Embryonic facial prominence (tissue), 1 donor: ENCODE results near the gene TTLL3.
"Not testable (repeated sequence)": the region's sequence is repeated elsewhere in the genome, so short reads cannot be mapped to it uniquely, and the experiment has no call there.

Experiments used
- DNase-seq: peaks from one replicate; pipeline ENCODE4 v3.0.0-alpha.2; 2016; ENCODE audit errors: extremely low spot score

The TTLL3 gene

DNA sequence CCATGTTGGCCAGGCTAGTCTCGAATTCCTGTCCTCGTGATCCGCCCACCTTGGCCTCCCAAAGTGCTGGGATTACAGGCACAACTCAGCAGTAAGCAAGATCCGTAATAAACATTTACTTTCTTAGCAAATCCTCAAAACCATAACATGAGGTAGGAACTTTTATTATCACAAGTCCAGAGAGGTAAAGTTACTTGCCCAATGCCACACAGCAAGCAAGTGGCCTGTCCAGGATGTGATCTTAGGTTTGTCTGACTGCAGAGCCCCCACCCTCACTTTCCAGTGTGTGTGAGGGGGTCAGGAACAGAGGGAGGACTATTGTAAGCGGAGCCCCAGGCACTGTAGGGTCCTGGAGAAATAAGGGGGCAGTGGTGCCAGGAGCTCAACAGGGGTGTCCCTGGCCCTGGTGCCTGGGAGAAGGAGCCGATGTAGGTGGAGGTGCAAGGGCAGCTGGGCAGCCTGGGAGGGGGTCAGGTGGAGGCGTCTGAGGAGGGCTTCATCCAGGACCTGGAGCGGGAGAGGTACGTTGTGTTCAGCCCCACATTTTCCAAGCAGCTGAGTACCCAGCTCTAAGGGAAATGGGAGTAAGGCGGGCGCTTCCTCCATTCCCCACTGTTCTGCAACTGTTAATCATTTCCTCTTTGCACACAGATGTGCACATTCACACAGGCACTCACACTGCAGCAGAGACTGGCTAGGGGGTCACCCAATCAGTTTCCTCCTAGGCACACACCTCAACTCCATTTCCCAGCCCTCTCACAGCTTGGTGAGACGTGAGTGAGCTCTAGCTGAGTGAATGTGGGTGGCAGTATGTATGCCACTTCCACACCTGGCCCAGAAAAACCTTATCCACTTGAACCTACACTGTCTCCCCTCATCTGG, 27.9 kb downstream of the TTLL3 start:
- DNase-seq = no peak

GRCh38 chr3:9838856-9839255, 28.8 kb downstream of the TTLL3 start:
- no peak for DNase-seq

DNA sequence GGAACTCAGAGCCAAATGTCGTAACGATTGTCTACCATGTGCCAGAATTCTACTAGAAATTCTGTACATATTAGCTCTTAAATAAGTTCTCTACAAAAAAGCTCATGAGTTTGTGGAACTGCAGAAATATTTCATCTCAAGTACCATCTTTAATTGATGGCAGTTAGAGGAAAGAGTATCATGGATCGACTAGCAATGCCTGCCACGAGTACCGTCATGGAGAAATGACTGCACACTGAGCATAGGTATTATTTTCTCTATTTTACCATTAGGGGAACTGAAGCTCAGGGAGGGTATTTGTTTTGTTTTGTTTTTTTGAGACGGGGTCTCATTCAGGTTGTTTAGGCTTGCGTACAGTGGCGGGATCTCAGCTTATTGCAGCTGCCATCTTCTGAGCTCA, 31.0 kb downstream of the TTLL3 start:
- DNase-seq = no peak

DNA sequence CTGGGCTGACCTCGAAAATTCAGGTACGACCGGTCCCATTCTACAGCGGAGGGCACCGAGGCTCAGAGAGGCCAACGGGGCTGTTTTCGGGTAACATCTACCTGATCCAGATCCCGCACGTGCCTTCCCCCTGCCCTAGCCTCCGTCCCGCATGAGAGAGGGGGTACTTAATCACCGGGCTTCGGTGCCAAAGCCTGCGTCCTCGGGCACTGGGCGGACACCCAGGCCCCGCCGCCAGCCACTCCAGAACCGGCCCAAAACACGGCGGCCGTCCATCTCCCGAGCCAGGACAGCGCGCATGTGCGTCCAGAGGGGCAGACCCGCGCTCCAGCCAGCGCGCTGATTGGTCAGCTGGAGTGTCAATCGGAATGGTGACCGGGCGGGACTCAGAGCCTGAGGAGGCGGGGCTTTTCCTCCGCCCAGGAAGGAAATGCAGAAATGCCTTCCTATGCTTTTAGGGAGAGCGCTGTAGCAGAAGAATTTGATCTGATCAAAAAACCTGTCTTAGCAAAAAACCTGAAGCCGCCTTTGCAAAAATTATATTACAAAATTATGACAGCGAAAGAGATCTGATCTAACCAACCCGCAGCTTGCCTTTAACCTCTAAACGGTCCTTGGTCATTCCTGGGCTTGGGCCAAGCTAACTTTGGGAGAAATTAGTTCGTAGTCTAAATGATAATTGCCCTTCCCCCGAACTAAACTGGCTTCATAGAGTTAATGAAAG, 33.8 kb downstream of the TTLL3 start, which contains the start of gene RPUSD3:
Gene RPUSD3 (minus strand): TSS at position 294 of the 724 bp plus-strand sequence. CDS start 18 bp downstream, at position 276.
- peak; percentile 88 for DNase-seq

GRCh38 chr3:9846231-9846630, 36.2 kb downstream of the TTLL3 start:
- no peak for DNase-seq

GRCh38 chr3:9846931-9847488, 36.9 kb downstream of the TTLL3 start:
- no peak for DNase-seq

- DNase-seq = not testable (repeated sequence)
Observed at GRCh38 chr3:9847870-9848269, 37.8 kb downstream of the TTLL3 start.

GRCh38 chr3:9848860-9849259, 38.8 kb downstream of the TTLL3 start:
- DNase-seq = not testable (repeated sequence)

GRCh38 chr3:9851383-9851782, 41.3 kb downstream of the TTLL3 start:
- DNase-seq = not testable (repeated sequence)

GRCh38 chr3:9851926-9852325, 41.9 kb downstream of the TTLL3 start:
- DNase-seq = not testable (repeated sequence)

GRCh38 chr3:9852528-9852927, 42.5 kb downstream of the TTLL3 start:
- no peak for DNase-seq

DNA sequence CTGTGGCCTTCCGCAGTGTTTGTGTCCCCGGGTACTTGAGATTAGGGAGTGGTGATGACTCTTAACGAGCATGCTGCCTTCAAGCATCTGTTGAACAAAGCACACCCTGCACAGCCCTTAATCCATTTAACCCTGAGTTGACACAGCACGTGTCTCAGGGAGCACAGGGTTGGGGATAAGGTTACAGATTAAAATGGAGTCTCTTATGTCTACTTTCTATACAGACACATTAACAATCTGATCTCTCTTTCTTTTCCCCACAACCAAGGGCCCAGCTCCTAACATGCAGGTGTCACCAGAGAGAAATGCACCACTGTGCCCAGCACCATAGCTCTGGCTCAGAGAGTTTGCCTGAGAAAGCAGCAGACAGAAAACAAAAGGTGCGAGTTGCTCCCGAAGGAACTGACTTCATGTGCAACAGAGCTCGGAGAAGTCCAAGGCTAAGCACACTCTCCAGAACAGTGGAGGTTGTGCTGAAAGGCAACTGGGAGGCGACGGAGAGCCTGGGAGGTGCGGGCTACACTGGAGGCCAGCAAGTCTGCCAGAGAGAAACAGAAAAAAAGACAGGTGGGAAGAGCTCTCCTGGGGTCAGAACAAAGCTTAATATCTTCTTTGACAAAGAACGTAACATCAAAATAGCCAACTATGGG, 44.4 kb downstream of the TTLL3 start:
- DNase-seq = not testable (repeated sequence)

DNA sequence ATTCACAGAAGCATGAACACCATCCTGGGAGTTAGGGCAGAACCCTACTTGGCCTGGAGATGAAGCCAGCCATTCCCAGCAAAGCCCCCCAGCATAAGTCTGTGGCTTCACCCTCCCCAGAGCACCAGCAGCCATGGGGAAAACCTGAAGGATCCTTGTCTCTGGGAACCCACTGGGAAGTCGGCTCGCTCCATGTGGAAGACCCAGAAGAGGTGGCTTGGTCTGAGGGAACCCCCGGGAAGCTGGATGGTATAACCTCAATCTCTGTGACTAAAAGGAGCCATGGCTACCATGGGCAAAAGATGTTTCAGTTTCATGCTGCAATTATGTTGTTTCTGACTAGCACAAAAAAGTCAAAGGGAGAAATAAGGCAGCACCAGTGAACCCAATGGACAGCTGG, 45.5 kb downstream of the TTLL3 start:
- DNase-seq = no peak

GRCh38 chr3:9859530-9860025, 49.5 kb downstream of the TTLL3 start:
- no peak for DNase-seq

DNA sequence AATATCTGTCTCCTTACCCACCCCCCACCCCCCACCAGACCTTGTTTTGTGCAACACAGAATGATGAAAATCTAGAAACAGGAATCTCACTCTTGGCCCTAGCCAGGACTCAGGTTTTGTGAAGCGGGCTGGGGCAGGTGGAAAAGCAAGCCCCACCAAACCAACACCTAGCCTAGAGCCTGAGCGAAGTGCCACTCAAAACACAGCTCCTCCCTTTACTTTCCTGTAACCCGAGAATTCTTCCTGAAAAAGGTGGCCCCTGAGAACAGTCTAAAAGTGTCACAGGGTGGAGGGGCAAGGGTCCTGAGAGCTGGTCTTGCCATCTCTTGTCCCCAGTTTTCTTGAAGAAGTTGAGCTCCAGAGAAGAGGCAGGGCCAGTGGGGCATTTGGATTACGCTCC, 51.1 kb downstream of the TTLL3 start:
- DNase-seq = no peak

- no peak for DNase-seq
Observed at GRCh38 chr3:9861626-9862130, 51.6 kb downstream of the TTLL3 start.

GRCh38 chr3:9862391-9863057, 52.5 kb downstream of the TTLL3 start:
- DNase-seq = no peak

- no peak for DNase-seq
Observed at GRCh38 chr3:9863058-9863772, 53.2 kb downstream of the TTLL3 start.

DNA sequence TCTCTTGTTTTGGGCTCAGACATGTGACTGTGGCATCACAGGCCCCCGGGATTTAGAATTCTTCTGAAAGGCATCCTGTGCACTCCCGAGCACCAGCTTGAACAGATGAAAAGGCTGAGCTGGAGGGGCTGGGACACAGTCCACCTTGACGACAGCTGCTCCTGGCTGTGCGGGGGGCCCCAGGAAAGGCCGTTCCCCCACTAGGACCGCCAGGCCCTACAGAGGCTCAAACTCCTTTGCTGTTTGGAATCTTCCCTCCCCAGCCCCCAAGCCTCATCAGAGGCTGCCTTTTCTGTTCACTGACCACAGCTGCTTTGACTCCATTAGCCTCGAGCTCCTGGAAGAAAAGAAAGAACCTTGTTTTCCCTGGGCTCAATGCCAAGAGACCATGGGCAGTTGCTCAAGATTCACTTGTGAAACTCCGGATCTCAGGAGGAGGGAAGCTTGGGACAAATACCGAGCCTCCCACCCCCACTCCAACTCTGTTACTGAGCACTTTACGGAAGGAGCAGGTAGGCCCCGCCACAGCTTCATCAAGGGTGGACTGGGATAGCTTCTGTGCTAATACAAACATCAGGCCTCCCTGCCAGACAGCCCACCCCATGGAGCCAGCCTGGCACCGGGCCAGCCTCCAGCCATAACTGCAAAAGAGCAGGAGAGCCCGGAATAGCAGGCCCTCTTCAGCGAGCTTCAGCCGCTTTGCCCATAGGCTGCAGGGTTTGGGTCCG, 54.3 kb downstream of the TTLL3 start:
- DNase-seq = peak; percentile 9
